Stimulated activated naive CD8-positive, alpha-beta T cell treated with anti-CD3 and anti-CD28 coated beads, Interleukin-15, amount 100 ng/mL, for 72 hours (primary cell): ENCODE measurements around the gene C16orf92.

Experiments used
- ATAC-seq: fragments of 150-1000 bp; cut with Tn5 transposase; 2 replicates; pipeline ENCODE4 v1.10.0; 2021; ENCODE audit warnings: mild to moderate bottlenecking, moderate library complexity
- DNase-seq, 2 donors: peaks; one replicate each; pipeline ENCODE4 v3.0.0; 2021 to 2022
- H3K27ac Mint-ChIP-seq, 2 donors: one replicate each; pipeline ENCODE4 v1.8.0; 2022; ENCODE audit warnings: mild to moderate bottlenecking in 2 of 2, mixed read lengths in 2 of 2, moderate library complexity in 2 of 2
- H3K27me3 Mint-ChIP-seq: one replicate; pipeline ENCODE4 v1.8.0; 2022; ENCODE audit warnings: mixed read lengths
- H3K4me1 Mint-ChIP-seq: one replicate; pipeline ENCODE4 v1.8.0; 2022; ENCODE audit warnings: mild to moderate bottlenecking, mixed read lengths
- H3K4me3 Mint-ChIP-seq, 2 donors: one replicate each; pipeline ENCODE4 v1.8.0; 2022; ENCODE audit warnings: mild to moderate bottlenecking in 2 of 2, mixed read lengths in 2 of 2, moderate library complexity in 1 of 2
- H3K9me3 Mint-ChIP-seq, 2 donors: one replicate each; pipeline ENCODE4 v1.8.0; 2022; ENCODE audit warnings: mixed read lengths in 2 of 2

The C16orf92 gene

GRCh38 chr16:30022887-30023286, at the start of gene C16orf92:
Gene C16orf92, plus strand, starts transcription at chr16:30023198. Its CDS starts 143 bp downstream, at chr16:30023341.
- peak within 1 kb of the TSS in 1 of 2 donors; percentile 21 for H3K27ac Mint-ChIP-seq
- no peak for DNase-seq
- peaks cover 9% of the 10 kb centered on the region for H3K4me1 Mint-ChIP-seq
- H3K4me3 Mint-ChIP-seq = no peak within 1 kb of the TSS
- no peaks in the 10 kb centered on the region for H3K9me3 Mint-ChIP-seq
- ATAC-seq = no peak
- H3K27me3 Mint-ChIP-seq = peaks cover 22% of the 10 kb centered on the region

- H3K4me1 Mint-ChIP-seq = peaks cover 46% of the 10 kb centered on the region
- DNase-seq = peak; percentile 99
- H3K9me3 Mint-ChIP-seq = peaks cover 8 to 9% of the 10 kb centered on the region in 2 donors
- ATAC-seq = peak; percentile 98
- H3K27me3 Mint-ChIP-seq = no peaks in the 10 kb centered on the region
- peak within 1 kb of the TSS; percentile 95 to 99 for H3K4me3 Mint-ChIP-seq
- H3K27ac Mint-ChIP-seq = peak within 1 kb of the TSS; percentile 97 to 98
These were observed 49.4 kb upstream of the C16orf92 start, which contains the start of gene TAOK2 for GRCh38 chr16:29973384-29974246. Gene TAOK2, plus strand, starts transcription at chr16:29973868. Its CDS starts 3,905 bp downstream, at chr16:29977773.

- ATAC-seq (peak; percentile 16), DNase-seq (peak; percentile 23 to 30)
- Mint-ChIP-seq H3K4me1 (peaks cover 43% of the 10 kb centered on the region), H3K27ac (peak overlapping the region; percentile 97 to 98), H3K27me3 (no peaks in the 10 kb centered on the region), H3K4me3 (peak overlapping the region; percentile 95 to 99), H3K9me3 (peaks cover 8 to 9% of the 10 kb centered on the region in 2 donors)
These were observed 48.5 kb upstream of the C16orf92 start for GRCh38 chr16:29974291-29975133.

- Mint-ChIP-seq H3K4me3 (peak overlapping the region; percentile 95 to 99), H3K27me3 (no peaks in the 10 kb centered on the region), H3K27ac (peak overlapping the region; percentile 23 to 93), H3K4me1 (peaks cover 43% of the 10 kb centered on the region), H3K9me3 (peaks cover 8 to 9% of the 10 kb centered on the region in 2 donors)
- DNase-seq (no peak), ATAC-seq (no peak)
These were observed 47.9 kb upstream of the C16orf92 start for GRCh38 chr16:29975134-29975538.

DNA sequence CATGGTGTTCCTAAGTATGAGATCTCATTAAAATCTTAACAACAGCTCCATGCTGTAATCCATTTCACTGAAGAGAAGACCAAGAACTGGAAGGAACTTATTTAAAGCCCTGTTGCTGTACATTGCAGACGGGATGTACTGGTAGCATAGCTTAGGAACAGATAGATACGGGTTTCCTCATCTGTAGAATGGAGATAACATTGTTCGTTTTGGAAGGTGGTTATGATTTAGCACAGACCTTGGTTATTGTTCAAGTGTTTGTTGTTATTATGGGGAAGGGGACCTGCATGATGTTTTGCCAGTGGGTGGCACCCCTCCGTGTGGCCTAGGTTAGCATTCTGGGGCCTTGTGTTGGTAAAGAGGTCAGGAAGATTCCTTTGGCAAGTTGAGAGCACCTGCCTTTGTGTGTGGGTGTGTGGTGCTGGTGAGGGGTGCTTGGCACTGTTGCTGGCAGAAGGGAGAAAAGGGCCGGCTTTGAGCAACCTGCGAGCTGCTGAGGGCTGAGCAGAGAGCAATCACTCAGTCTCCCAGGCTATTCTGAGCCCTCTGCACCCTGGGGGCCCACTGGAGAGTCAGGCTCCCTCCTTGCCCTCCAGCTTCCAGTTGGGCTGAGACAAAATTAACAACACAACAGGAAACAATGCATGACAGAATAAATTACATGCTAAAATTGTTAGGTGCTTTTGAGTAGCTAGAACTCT, 47.0 kb upstream of the C16orf92 start:
- Mint-ChIP-seq H3K27ac (peak overlapping the region; percentile 23 to 52), H3K4me3 (peak overlapping the region; percentile 95 to 99), H3K27me3 (no peaks in the 10 kb centered on the region), H3K4me1 (peaks cover 43% of the 10 kb centered on the region), H3K9me3 (peaks cover 8 to 9% of the 10 kb centered on the region in 2 donors)
- no peak for DNase-seq
- ATAC-seq = no peak

- ATAC-seq (no peak), DNase-seq (no peak)
- H3K9me3 Mint-ChIP-seq = peaks cover 8 to 9% of the 10 kb centered on the region in 2 donors
- H3K27me3 Mint-ChIP-seq = no peaks in the 10 kb centered on the region
- H3K4me3 Mint-ChIP-seq = no peak overlapping the region
- peak overlapping the region in 1 of 2 donors; percentile 36 for H3K27ac Mint-ChIP-seq
- H3K4me1 Mint-ChIP-seq = peaks cover 43% of the 10 kb centered on the region
These were observed 45.8 kb upstream of the C16orf92 start for GRCh38 chr16:29977063-29977825.

GRCh38 chr16:29978081-29978480, 44.9 kb upstream of the C16orf92 start:
- ATAC-seq = no peak
- H3K9me3 Mint-ChIP-seq = peaks cover 4 to 5% of the 10 kb centered on the region in 2 donors
- no peak for DNase-seq
- H3K27me3 Mint-ChIP-seq = no peaks in the 10 kb centered on the region
- no peak overlapping the region for H3K4me3 Mint-ChIP-seq
- H3K27ac Mint-ChIP-seq = no peak overlapping the region
- peaks cover 39% of the 10 kb centered on the region for H3K4me1 Mint-ChIP-seq

GRCh38 chr16:29978564-29979270, 44.3 kb upstream of the C16orf92 start:
- Mint-ChIP-seq H3K4me1 (peaks cover 33% of the 10 kb centered on the region), H3K27ac (peak overlapping the region; percentile 49 to 77), H3K9me3 (no peaks in the 10 kb centered on the region), H3K4me3 (no peak overlapping the region), H3K27me3 (no peaks in the 10 kb centered on the region)
- ATAC-seq (no peak), DNase-seq (no peak)

DNA sequence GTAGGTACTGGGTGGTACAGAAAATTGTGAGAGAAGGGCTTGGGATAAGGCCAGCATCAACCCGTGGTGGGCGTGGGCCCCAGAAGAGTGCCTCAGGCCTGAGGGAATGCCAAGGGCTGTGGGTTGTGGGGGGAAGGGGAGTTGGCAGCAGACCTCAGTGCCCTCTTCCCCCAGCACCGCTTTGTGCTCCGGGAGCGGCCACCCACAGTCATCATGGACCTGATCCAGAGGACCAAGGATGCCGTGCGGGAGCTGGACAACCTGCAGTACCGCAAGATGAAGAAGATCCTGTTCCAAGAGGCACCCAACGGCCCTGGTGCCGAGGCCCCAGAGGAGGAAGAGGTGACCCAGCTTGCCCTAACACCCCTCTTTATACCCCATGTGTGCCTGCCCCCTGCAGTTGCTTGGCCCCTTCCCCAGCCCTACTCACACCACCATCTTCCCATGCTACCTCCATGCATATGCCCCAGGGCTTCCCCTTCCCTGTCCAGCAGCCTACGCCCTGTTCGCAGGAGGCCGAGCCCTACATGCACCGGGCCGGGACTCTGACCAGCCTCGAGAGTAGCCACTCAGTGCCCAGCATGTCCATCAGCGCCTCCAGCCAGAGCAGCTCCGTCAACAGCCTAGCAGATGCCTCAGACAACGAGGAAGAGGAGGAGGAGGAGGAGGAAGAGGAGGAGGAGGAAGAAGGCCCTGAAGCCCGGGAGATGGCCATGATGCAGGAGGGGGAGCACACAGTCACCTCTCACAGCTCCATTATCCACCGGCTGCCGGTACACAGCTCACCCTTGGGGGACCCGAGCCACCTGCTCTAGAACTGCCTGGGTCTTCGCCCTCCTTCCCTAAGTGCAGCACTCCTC, 40.2 kb upstream of the C16orf92 start:
- ATAC-seq = no peak
- no peaks in the 10 kb centered on the region for H3K4me1 Mint-ChIP-seq
- H3K9me3 Mint-ChIP-seq = no peaks in the 10 kb centered on the region
- H3K27me3 Mint-ChIP-seq = no peaks in the 10 kb centered on the region
- no peak overlapping the region for H3K27ac Mint-ChIP-seq
- DNase-seq = no peak
- no peak overlapping the region for H3K4me3 Mint-ChIP-seq

- no peak overlapping the region for H3K4me3 Mint-ChIP-seq
These were observed 39.4 kb upstream of the C16orf92 start for GRCh38 chr16:29983420-29984136.

DNA sequence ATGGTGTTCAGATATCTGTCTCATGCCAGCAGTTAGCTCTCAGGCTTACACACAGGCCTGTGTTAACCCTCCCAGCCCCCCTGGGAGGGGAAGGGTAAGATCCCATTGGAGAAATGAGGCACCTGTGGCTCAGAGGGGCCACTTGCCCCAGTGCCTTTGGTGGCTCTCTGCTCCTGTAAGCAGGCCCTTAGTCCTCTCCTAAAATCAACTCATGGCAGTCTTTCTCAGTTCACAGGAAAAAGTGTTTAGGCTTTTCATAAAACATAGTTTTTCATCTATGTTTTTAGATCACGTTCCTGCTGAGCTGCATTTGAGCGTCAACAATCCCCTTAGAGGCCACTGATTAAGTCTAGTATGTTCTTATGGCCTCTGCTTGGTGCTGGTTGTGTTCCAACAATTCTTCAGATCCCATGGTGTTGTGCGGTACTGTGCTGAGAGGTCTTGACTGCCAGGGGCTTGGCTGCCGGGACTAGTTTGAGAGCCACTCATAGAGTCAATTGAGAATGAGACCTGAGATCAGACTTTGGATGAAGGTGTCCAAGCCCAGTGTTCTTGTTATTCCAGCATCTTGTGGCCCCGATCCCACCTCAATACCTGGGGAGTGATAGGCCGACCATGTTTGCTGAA, 38.7 kb upstream of the C16orf92 start:
- Mint-ChIP-seq H3K4me1 (no peaks in the 10 kb centered on the region), H3K27ac (no peak overlapping the region), H3K9me3 (no peaks in the 10 kb centered on the region), H3K27me3 (no peaks in the 10 kb centered on the region), H3K4me3 (no peak overlapping the region)
- DNase-seq (no peak), ATAC-seq (no peak)

More at GRCh38 chr16:29983420-29984136, 39.4 kb upstream of the C16orf92 start:
- no peaks in the 10 kb centered on the region for H3K4me1 Mint-ChIP-seq
- no peaks in the 10 kb centered on the region for H3K9me3 Mint-ChIP-seq
- ATAC-seq (no peak), DNase-seq (no peak)
- peak overlapping the region; percentile 65 to 69 for H3K27ac Mint-ChIP-seq
- no peaks in the 10 kb centered on the region for H3K27me3 Mint-ChIP-seq

DNA sequence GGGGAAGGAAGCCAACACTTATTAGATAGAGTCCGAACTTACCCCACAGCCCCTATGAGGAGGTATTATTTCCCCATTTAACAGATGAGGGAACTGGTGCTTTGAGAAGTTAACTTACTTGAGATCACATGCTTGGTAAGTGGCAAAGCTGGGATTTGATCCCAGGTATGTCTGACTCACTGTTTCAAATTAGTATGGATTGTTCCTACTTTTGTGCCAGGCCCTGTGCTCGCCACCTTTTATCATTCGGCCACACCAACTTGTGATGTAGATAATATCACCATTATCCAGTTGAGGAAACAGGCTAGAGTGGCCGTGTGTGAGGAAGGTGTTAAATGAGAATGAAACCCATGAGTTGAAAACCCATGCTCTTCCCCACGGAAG, 38.2 kb upstream of the C16orf92 start:
- Mint-ChIP-seq H3K27ac (no peak overlapping the region), H3K4me3 (no peak overlapping the region), H3K4me1 (no peaks in the 10 kb centered on the region), H3K27me3 (no peaks in the 10 kb centered on the region), H3K9me3 (no peaks in the 10 kb centered on the region)
- no peak for ATAC-seq
- DNase-seq = no peak
